Measurements from ENCODE around the gene RHOA. TPM values are rescaled to one million over a fixed set of nuclear protein-coding genes. Genes with fewer than 3 reads are reported as not detected.

RHOA gene
- total RNA-seq, 4 donors from 2014 or later = 532 to 825 (median 698) TPM

DNA sequence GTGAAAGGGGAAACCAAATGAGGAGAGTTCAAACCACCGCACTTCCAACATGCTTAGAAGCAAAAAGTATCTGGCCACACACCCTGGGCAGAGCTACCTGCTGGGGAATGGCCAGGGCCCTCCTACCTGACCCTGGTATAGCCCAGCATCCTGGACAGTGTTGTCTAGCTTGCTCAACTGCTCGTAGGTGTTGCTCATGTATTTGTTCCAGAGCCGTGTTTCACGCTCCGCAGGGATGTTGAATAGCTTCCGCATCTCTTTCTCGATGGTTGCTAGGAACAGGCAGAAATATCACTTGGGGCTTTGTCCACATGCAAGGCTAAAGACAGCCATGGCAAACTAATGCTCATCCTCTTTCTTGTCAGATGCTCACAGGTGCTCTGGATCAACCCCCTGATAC, 87.0 kb downstream of the RHOA start:
- H3K4me3 ChIP-seq = no peak overlapping the region
- H3K36me3 ChIP-seq = peaks cover 0 to 100% (median 45%) of the 10 kb centered on the region in 3 donors
- 97 to 98% methylated on average over 7 of the region's 7 CpGs for WGBS, 2 donors
- TF ChIP-seq, protein P1, sequence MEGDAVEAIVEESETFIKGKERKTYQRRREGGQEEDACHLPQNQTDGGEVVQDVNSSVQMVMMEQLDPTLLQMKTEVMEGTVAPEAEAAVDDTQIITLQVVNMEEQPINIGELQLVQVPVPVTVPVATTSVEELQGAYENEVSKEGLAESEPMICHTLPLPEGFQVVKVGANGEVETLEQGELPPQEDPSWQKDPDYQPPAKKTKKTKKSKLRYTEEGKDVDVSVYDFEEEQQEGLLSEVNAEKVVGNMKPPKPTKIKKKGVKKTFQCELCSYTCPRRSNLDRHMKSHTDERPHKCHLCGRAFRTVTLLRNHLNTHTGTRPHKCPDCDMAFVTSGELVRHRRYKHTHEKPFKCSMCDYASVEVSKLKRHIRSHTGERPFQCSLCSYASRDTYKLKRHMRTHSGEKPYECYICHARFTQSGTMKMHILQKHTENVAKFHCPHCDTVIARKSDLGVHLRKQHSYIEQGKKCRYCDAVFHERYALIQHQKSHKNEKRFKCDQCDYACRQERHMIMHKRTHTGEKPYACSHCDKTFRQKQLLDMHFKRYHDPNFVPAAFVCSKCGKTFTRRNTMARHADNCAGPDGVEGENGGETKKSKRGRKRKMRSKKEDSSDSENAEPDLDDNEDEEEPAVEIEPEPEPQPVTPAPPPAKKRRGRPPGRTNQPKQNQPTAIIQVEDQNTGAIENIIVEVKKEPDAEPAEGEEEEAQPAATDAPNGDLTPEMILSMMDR (IDR thresholded peaks at IDR 0.05) = no peak
- TF ChIP-seq EP300 (IDR thresholded peaks at IDR 0.05) (no peak), POLR2A (IDR thresholded peaks at IDR 0.05) (no peak)
- no peaks in the 10 kb centered on the region for H3K4me1 ChIP-seq
- no peak overlapping the region for H3K27ac ChIP-seq
- H3K27me3 ChIP-seq = no peaks in the 10 kb centered on the region
- H3K9me3 ChIP-seq = no peaks in the 10 kb centered on the region
- no peak for DNase-seq (ENCODE audit: low spot score in 2 of 2)

DNA sequence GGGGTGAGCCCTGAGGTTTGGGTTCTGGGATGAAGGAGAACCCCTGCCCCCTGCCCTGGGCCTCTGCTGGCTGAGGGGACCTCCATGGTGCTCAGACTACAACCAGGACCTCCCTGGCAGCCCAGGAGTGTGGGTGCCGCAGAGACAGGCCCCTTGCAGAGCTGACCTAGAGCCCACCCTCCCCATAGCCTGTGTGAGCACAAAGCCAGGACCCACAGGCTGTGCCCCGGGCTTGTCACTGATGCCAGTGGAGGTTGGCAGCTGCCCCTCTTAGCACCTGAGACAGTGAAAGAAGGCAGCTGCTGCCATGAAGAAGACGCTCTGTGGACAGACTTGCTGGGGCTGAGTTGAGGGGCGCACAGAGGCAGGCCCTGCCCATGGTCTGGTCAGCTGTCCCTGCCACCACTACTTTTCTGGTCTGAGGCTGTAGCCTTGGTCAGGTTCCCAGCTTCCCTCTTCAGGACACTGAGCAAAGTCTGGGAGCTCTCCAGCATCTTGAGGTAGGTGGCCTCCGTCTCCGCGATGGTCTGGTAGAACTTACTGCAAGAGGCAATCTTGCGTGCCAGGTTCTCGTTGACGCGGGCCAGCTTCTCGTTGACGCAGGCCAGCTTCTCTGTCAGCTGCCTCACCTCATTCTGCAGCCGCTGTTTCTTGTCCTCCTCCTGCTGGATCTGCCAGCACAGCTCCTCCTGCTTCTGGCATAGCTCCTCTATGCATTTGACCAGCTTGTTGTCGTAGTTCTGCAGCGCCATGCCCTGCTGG, 94.9 kb downstream of the RHOA start:
- Histone ChIP-seq H3K36me3 (peaks cover 0 to 93% (median 16%) of the 10 kb centered on the region in 3 donors), H3K9me3 (no peaks in the 10 kb centered on the region), H3K4me3 (no peak overlapping the region), H3K4me1 (no peaks in the 10 kb centered on the region), H3K27ac (no peak overlapping the region), H3K27me3 (no peaks in the 10 kb centered on the region)
- no peak for DNase-seq (ENCODE audit: low spot score in 2 of 2)
- TF ChIP-seq, protein P1 (IDR thresholded peaks at IDR 0.05) = no peak
- TF ChIP-seq EP300 (IDR thresholded peaks at IDR 0.05) (no peak), POLR2A (IDR thresholded peaks at IDR 0.05) (no peak)
- 96 to 99% methylated on average over 13 to 16 of the region's 16 CpGs for WGBS, 2 donors

DNA sequence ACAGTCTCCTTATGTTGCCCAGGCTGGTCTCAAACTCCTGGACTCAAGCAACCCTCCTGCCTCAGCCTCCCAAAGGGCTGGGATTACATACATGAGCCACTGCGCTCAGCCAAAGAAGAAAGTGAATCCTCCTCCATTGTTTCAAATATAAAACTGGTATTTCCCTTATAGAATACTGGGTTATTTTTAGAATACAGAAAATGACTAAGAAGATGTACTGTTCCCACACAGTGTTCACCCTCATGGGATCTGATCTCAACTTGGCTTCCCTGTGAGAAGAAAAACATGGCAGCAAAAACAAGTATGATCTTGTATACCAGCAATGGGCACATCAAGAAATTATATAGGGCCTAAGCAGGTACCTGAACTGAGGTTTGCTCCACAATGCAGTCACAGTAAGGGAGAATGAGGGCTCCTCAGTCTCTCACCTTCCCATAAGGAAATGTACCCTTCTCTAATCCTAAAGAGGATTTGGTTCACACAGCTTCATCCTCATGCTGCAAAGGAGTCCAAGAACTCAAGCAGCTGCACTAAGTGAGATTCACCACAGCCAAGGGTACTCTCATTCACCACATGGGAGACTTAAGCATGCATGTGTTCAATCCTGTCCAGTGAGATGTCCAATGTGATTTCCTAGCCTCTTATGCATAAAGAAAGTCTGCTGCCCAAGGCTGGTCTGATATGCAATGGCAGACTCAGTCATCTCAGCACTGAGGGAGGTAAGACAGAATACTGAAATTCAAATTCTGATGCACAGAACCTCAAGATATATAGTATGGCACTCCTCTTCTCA, 97.7 kb downstream of the RHOA start:
- WGBS, 2 donors = 83 to 84% methylated on average over 1 of the region's 1 CpG
- Histone ChIP-seq H3K4me1 (no peaks in the 10 kb centered on the region), H3K4me3 (no peak overlapping the region), H3K27ac (no peak overlapping the region), H3K9me3 (no peaks in the 10 kb centered on the region), H3K36me3 (peaks cover 0 to 92% (median 14%) of the 10 kb centered on the region in 3 donors), H3K27me3 (no peaks in the 10 kb centered on the region)
- no peak for TF ChIP-seq EP300 (IDR thresholded peaks at IDR 0.05)
- no peak for TF ChIP-seq POLR2A (IDR thresholded peaks at IDR 0.05)
- TF ChIP-seq, protein P1 (IDR thresholded peaks at IDR 0.05) = no peak
- DNase-seq (ENCODE audit: low spot score in 2 of 2) = no peak

DNA sequence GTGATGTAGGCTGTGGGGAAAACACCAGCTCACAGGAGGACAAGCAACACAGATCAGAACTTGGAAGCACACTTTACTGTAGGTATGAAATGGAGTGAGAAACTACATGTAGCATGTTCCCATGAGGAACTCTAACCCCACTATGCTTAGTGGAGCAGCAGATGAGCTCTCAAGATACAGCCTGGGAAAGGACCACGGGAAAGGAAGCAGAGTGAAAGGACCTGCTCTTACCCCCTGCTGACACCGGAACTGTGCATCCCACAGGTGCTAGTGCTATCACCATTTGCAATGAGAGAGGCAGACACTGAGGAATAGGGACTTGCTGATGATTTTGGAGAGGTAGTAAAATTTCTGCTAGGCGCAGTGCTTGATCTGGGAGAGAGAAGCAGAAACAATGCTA, 100.5 kb downstream of the RHOA start:
- no peaks in the 10 kb centered on the region for H3K9me3 ChIP-seq
- TF ChIP-seq EP300 (IDR thresholded peaks at IDR 0.05) = no peak
- TF ChIP-seq, protein P1 (IDR thresholded peaks at IDR 0.05) = no peak
- no peak for TF ChIP-seq POLR2A (IDR thresholded peaks at IDR 0.05)
- H3K4me1 ChIP-seq = no peaks in the 10 kb centered on the region
- H3K27me3 ChIP-seq = no peaks in the 10 kb centered on the region
- DNase-seq (ENCODE audit: low spot score in 2 of 2) = no peak
- H3K27ac ChIP-seq = no peak overlapping the region
- H3K4me3 ChIP-seq = no peak overlapping the region
- WGBS, 2 donors = 91 to 94% methylated on average over 3 of the region's 3 CpGs
- peaks cover 0 to 92% (median 15%) of the 10 kb centered on the region in 3 donors for H3K36me3 ChIP-seq

DNA sequence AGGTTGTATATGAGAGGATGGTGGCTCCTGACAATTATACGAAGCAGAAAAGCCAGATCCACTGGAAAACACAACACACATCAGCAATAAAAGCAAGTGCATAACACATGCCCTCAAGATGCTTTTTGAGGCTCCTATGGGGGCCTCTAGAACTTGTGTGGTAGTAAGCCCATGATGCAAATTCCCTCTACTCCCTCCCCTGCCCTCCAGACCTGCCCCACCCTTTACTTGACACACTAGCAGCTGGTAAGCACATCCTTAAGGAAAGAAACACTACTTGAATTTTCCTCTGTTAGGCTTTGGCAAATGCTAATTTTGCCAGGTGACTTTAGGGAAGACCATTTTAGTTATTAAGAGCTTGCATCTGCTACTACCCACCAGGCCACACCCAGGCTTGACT, 101.1 kb downstream of the RHOA start:
- TF ChIP-seq, protein P1 (IDR thresholded peaks at IDR 0.05) = no peak
- TF ChIP-seq POLR2A (IDR thresholded peaks at IDR 0.05) (no peak), EP300 (IDR thresholded peaks at IDR 0.05) (no peak)
- H3K27me3 ChIP-seq = no peaks in the 10 kb centered on the region
- no peak overlapping the region for H3K27ac ChIP-seq
- H3K4me3 ChIP-seq = no peak overlapping the region
- no peaks in the 10 kb centered on the region for H3K4me1 ChIP-seq
- DNase-seq (ENCODE audit: low spot score in 2 of 2) = no peak
- H3K36me3 ChIP-seq = peaks cover 0 to 92% (median 15%) of the 10 kb centered on the region in 3 donors
- H3K9me3 ChIP-seq = no peaks in the 10 kb centered on the region
- 83 to 100% methylated on average over 1 of the region's 1 CpG for WGBS, 2 donors

Data from tibial nerve (tissue), 4 donors.